Activated CD8-positive, alpha-beta T cell treated with anti-CD3 and anti-CD28 coated beads for 36 hours (primary cell): ENCODE measurements around the gene MYO1D. TPM values are rescaled to one million over a fixed set of nuclear protein-coding genes. Genes with fewer than 3 reads are reported as not detected.
"Not testable (repeated sequence)": the region's sequence is repeated elsewhere in the genome, so short reads cannot be mapped to it uniquely, and the experiment has no call there.

Experiments used
- ATAC-seq: fragments of 200-7000 bp; cut with Tn5 transposase; one replicate; pipeline ENCODE4 v1.10.0; 2021; ENCODE audit warnings: mild to moderate bottlenecking, moderate library complexity
- CTCF ChIA-PET: fragments of 350-600 bp; sonication (Branson Sonifier 250); formaldehyde crosslinking; loops from one replicate; lab custom pipeline; 2021; ENCODE audit warnings: antibody characterized with exemption; lab: Charles Lee
- POLR2A ChIA-PET: fragments of 350-600 bp; sonication (Branson Sonifier 250); formaldehyde crosslinking; loops from one replicate; lab custom pipeline; 2021; ENCODE audit warnings: antibody characterized with exemption; lab: Charles Lee
- DNase-seq: peaks from one replicate; pipeline ENCODE4 v3.0.0-alpha.2; 2020
- H3K27ac Mint-ChIP-seq: one replicate; pipeline ENCODE4 v1.8.0; 2021; ENCODE audit warnings: mild to moderate bottlenecking, mixed read lengths
- H3K27me3 Mint-ChIP-seq: one replicate; pipeline ENCODE4 v1.8.0; 2021; ENCODE audit warnings: mixed read lengths
- H3K36me3 Mint-ChIP-seq: one replicate; pipeline ENCODE4 v1.8.0; 2021; ENCODE audit warnings: low read depth, mixed read lengths
- H3K4me1 Mint-ChIP-seq: one replicate; pipeline ENCODE4 v1.8.0; 2021; ENCODE audit warnings: low read depth, mixed read lengths
- H3K4me3 Mint-ChIP-seq: one replicate; pipeline ENCODE4 v1.8.0; 2021; ENCODE audit warnings: mild to moderate bottlenecking, moderate library complexity, mixed read lengths
- H3K9me3 Mint-ChIP-seq: one replicate; pipeline ENCODE4 v1.8.0; 2021; ENCODE audit warnings: mixed read lengths
- intact Hi-C: fragments of 100-400 bp; cut with micrococcal nuclease; formaldehyde crosslinking; loops from one replicate; pipeline ENCODE4 v1.10.0; 2022
- total RNA-seq, 2 experiments: library from RNA; stranded (reverse); gene quantifications; one replicate each; pipeline ENCODE4 v1.2.3, GENCODE V29; 2021
- TF ChIP-seq, protein P1 (sequence below): fragments of 200-600 bp; IDR thresholded peaks from one replicate; pipeline ENCODE4 v1.8.0; 2022; ENCODE audit warnings: antibody characterized with exemption, mild to moderate bottlenecking

MYO1D gene
- total RNA-seq, 2 experiments from 2014 or later = 8.3 to 9.2 TPM

DNA sequence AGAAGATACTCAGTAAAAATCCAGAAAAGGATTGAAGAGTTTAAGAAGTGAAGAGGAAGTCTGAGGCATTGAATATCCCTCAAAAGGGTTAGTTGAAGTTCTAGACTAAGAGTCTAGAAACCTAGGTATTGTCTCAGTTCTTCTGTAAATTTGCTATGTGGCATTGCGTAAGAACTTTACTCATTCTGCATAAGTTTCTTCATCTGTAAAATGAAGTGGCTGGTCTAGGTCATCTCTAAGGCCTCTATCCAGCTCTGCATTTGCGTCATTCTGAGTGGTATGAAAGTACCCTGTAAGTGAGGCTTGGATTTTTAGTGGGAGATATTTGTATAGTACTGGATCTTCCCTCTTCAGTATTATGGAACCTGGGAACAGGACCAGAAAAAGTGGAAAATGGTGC is 130.2 kb downstream of the MYO1D start:
- ChIA-PET POLR2A (no interaction called here), CTCF (interaction anchor here (1.4 kb wide), 1 partner anchor 88 kb away, joined by 5 read pairs; no protein-coding TSS in a partner anchor)
- TF ChIP-seq, protein P1, sequence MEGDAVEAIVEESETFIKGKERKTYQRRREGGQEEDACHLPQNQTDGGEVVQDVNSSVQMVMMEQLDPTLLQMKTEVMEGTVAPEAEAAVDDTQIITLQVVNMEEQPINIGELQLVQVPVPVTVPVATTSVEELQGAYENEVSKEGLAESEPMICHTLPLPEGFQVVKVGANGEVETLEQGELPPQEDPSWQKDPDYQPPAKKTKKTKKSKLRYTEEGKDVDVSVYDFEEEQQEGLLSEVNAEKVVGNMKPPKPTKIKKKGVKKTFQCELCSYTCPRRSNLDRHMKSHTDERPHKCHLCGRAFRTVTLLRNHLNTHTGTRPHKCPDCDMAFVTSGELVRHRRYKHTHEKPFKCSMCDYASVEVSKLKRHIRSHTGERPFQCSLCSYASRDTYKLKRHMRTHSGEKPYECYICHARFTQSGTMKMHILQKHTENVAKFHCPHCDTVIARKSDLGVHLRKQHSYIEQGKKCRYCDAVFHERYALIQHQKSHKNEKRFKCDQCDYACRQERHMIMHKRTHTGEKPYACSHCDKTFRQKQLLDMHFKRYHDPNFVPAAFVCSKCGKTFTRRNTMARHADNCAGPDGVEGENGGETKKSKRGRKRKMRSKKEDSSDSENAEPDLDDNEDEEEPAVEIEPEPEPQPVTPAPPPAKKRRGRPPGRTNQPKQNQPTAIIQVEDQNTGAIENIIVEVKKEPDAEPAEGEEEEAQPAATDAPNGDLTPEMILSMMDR = no peak
- no peak overlapping the region for H3K4me3 Mint-ChIP-seq
- no peaks in the 10 kb centered on the region for H3K4me1 Mint-ChIP-seq
- H3K27me3 Mint-ChIP-seq = no peaks in the 10 kb centered on the region
- DNase-seq = no peak
- intact Hi-C loops = no loop called here
- H3K36me3 Mint-ChIP-seq = no peaks in the 10 kb centered on the region
- no peaks in the 10 kb centered on the region for H3K9me3 Mint-ChIP-seq
- ATAC-seq = no peak
- no peak overlapping the region for H3K27ac Mint-ChIP-seq

DNA sequence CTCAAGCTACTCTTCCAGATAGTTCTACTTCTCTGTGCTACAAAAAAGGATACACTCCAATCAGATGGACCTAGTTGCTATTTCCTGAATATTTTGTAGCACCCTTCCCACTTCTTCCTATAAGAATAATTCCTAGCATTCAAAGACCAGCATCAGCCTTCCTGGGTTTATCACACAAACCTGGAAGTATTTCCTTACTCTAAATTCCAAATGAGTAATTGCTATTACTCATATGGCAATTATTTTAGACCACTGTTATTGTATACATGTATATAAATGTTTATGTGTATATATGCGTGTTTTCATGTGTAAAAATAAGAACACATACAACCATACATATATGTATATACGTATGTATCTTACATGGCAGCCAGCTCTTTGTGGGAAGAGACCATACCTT is 130.6 kb downstream of the MYO1D start:
- no peak overlapping the region for H3K4me3 Mint-ChIP-seq
- H3K4me1 Mint-ChIP-seq = no peaks in the 10 kb centered on the region
- TF ChIP-seq, protein P1 = no peak
- H3K27me3 Mint-ChIP-seq = no peaks in the 10 kb centered on the region
- H3K27ac Mint-ChIP-seq = no peak overlapping the region
- DNase-seq = no peak
- intact Hi-C loops = no loop called here
- ChIA-PET POLR2A (no interaction called here), CTCF (interaction anchor here (1.4 to 1.7 kb wide), 3 partner anchors 11 to 87 kb away, joined by 5 read pairs; no protein-coding TSS in a partner anchor)
- no peaks in the 10 kb centered on the region for H3K9me3 Mint-ChIP-seq
- no peak for ATAC-seq
- no peaks in the 10 kb centered on the region for H3K36me3 Mint-ChIP-seq

DNA sequence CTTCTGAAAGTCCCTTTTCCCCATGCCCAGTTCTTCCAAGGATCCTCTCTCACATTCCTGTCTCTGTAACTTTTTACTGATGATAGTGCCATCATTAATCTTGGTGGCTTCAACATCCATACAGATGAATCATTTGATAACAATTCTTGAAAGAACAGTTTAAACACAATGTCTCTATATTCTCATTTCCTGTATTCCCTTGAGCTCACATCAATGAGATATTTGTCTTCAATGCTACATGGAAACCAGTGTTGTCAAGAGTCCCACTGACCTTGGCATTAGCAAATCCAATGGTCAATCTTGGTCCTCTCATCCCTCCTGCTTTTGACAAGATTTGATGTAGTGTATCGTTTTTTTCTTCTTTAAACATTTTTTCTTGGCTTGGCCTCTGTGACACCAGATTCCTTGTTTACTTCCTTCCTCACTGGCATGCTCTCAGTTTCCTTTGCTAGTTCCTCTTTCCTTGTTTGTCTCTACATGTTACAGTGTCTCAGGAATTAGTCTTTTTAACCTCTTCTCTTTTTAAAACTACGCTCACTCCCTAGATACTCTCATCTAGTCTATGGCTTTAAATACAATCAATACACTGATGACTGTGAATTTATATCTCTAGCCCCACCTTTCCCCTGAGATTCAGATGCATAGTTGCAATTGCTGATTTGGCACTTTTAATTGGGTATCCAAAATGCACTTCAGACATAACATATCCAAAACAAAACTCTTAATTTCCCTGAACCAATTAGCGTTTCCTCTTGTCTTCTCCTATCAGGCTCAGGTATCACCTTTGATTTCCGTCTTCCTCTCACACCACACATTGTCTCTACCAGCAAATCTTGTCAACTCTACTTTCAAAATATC is 134.0 kb downstream of the MYO1D start:
- ChIA-PET CTCF (no interaction called here), POLR2A (no interaction called here)
- H3K27ac Mint-ChIP-seq = no peak overlapping the region
- ATAC-seq (no peak), DNase-seq (no peak)
- no peaks in the 10 kb centered on the region for H3K4me1 Mint-ChIP-seq
- no peaks in the 10 kb centered on the region for H3K9me3 Mint-ChIP-seq
- no peaks in the 10 kb centered on the region for H3K36me3 Mint-ChIP-seq
- intact Hi-C loops = no loop called here
- H3K27me3 Mint-ChIP-seq = no peaks in the 10 kb centered on the region
- no peak overlapping the region for H3K4me3 Mint-ChIP-seq
- TF ChIP-seq, protein P1 = no peak

DNA sequence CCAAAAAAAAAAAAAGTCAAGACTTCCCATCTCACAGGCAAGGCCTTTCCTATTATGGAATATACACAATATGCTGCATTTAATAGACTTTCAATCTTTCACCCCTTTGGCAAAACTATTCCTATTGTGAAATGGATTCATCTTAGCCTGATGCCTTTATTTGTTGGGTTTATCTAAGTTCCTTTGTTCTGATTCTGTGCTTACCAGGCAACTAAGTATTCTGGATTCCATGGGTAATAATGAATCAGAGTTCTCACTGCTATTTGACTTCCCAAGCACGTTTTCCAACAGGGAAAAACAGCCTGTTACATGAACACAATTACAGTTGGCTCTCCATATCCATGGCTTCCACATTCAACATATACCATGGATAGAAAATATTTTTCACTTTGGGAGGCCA is 135.5 kb downstream of the MYO1D start:
- intact Hi-C loops = no loop called here
- H3K9me3 Mint-ChIP-seq = no peaks in the 10 kb centered on the region
- no peaks in the 10 kb centered on the region for H3K36me3 Mint-ChIP-seq
- H3K27ac Mint-ChIP-seq = no peak overlapping the region
- no peak overlapping the region for H3K4me3 Mint-ChIP-seq
- ChIA-PET CTCF (no interaction called here), POLR2A (no interaction called here)
- no peaks in the 10 kb centered on the region for H3K27me3 Mint-ChIP-seq
- DNase-seq (no peak), ATAC-seq (no peak)
- TF ChIP-seq, protein P1 = no peak
- H3K4me1 Mint-ChIP-seq = no peaks in the 10 kb centered on the region

DNA sequence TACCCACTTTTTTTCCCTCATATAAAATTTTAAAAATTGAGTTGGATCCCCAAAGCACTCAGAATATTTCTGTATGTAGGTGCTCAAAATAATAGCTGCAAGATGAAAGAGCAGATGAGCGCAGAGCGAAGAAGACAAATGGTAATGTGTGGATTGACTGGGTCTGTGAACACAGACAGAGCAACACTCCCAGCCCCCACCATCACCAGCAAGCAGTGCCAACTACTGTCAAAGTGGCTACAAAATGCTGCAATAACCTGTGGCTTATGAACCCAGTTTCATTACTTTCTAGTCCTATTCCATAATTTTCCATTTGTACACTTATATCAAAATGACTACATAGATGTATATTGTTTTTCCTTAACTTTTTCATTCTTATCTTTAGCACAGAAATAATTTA is 137.2 kb downstream of the MYO1D start:
- ChIA-PET POLR2A (no interaction called here), CTCF (no interaction called here)
- Mint-ChIP-seq H3K9me3 (no peaks in the 10 kb centered on the region), H3K36me3 (no peaks in the 10 kb centered on the region), H3K4me1 (no peaks in the 10 kb centered on the region), H3K27me3 (no peaks in the 10 kb centered on the region), H3K4me3 (no peak overlapping the region), H3K27ac (no peak overlapping the region)
- intact Hi-C loops = no loop called here
- no peak for ATAC-seq
- no peak for DNase-seq
- TF ChIP-seq, protein P1 = no peak

DNA sequence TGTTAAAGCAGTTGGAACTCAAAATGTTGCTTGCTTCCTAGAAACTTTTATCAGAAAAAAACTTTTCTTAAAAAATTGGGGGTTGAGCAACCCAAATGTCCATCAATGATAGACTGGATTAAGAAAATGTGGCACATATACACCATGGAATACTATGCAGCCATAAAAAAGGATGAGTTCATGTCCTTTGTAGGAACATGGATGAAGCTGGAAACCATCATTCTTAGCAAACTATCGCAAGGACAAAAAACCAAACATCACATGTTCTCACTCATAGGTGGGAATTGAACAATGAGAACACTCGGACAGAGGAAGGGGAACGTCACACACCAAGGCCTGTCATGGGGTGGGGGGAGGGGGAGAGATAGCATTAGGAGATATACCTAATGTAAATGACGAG is 137.8 kb downstream of the MYO1D start:
- H3K4me1 Mint-ChIP-seq, CTCF ChIA-PET, DNase-seq, intact Hi-C loops, POLR2A ChIA-PET, H3K36me3 Mint-ChIP-seq, ATAC-seq, H3K27ac Mint-ChIP-seq, H3K9me3 Mint-ChIP-seq, H3K4me3 Mint-ChIP-seq, H3K27me3 Mint-ChIP-seq: not testable (repeated sequence)
